B cell (primary cell): ENCODE data around the gene ADARB2. TPM values are rescaled to one million over a fixed set of nuclear protein-coding genes. Genes with fewer than 3 reads are reported as not detected.
A peak's percentile ranks its signal among the peaks of the same experiment; 100 is the strongest.
"Not testable (repeated sequence)": the region's sequence is repeated elsewhere in the genome, so short reads cannot be mapped to it uniquely, and the experiment has no call there.

Experiments used
- ATAC-seq: fragments of 200-7000 bp; cut with Tn5 transposase; one replicate; pipeline ENCODE4 v1.10.0; 2021; ENCODE audit warnings: low read depth, mild to moderate bottlenecking, moderate number of reproducible peaks, moderate library complexity
- CTCF ChIA-PET: fragments of 350-600 bp; sonication (Branson Sonifier 250); formaldehyde crosslinking; loops from one replicate; lab custom pipeline; 2021; ENCODE audit warnings: antibody characterized with exemption, inconsistent platforms; lab: Charles Lee
- POLR2A ChIA-PET: fragments of 350-600 bp; sonication (Branson Sonifier 250); formaldehyde crosslinking; loops from one replicate; lab custom pipeline; 2021; ENCODE audit warnings: antibody characterized with exemption; lab: Charles Lee
- DNase-seq: peaks from one replicate; pipeline ENCODE4 v3.0.0; 2013
- H2AFZ ChIP-seq: 2 replicates; pipeline ENCODE4 v1.6.1; 2012; ENCODE audit warnings: mild to moderate bottlenecking, low read depth, low read length; ENCODE audit not compliant: insufficient read depth, poor library complexity, severe bottlenecking
- H3K27ac ChIP-seq, 2 donors: 1 replicate in 1 of 2; 2 replicates in 1 of 2; pipeline ENCODE4 v1.5.1; 2012 to 2013; ENCODE audit warnings: low read length in 2 of 2, mild to moderate bottlenecking in 2 of 2, moderate library complexity in 1 of 2
- H3K27me3 ChIP-seq, 4 experiments: fragments of 200-600 bp in 1 of 4; sonication (generic) in 1 of 4; replicated peaks in 1 of 4; 1 replicate in 2 of 4; 2 replicates in 2 of 4; pipeline versions ENCODE4 v1.6.1 to v1.7.0; 2013 to 2016; ENCODE audit warnings: low read length in 3 of 4, mild to moderate bottlenecking in 2 of 4, mixed read lengths in 1 of 4, moderate library complexity in 1 of 4; ENCODE audit not compliant: insufficient read depth in 4 of 4, control insufficient read depth in 3 of 4; ENCODE audit errors: control extremely low read depth in 1 of 4
- H3K36me3 ChIP-seq, 2 experiments: replicated peaks in 1 of 2; 1 replicate in 1 of 2; 2 replicates in 1 of 2; pipeline versions ENCODE4 v1.6.1 to v1.7.1; 2013; ENCODE audit warnings: low read length in 1 of 2; ENCODE audit not compliant: insufficient read depth in 2 of 2, control insufficient read depth in 1 of 2; ENCODE audit errors: control extremely low read depth in 1 of 2, extremely low read depth in 1 of 2
- H3K4me1 ChIP-seq, 2 donors: fragments of 200-600 bp in 1 of 2; sonication (generic) in 1 of 2; 1 replicate in 1 of 2; 2 replicates in 1 of 2; pipeline versions ENCODE4 v1.5.1 to v1.6.1; 2013 to 2017; ENCODE audit warnings: low read length in 2 of 2; ENCODE audit not compliant: control insufficient read depth in 2 of 2, insufficient read depth in 2 of 2
- H3K4me2 ChIP-seq: replicated peaks from 2 replicates; pipeline ENCODE3; 2012; ENCODE audit warnings: mild to moderate bottlenecking, low read depth, low read length; ENCODE audit not compliant: poor library complexity, severe bottlenecking
- H3K4me3 ChIP-seq, 5 experiments: fragments of 200-600 bp in 1 of 5; sonication (generic) in 1 of 5; 1 replicate in 3 of 5; 2 replicates in 2 of 5; pipeline versions ENCODE4 v1.5.1 to v1.7.0; 2011 to 2016; ENCODE audit warnings: low read length in 4 of 5, mild to moderate bottlenecking in 4 of 5, low read depth in 2 of 5, control low read depth in 1 of 5, moderate library complexity in 1 of 5; ENCODE audit not compliant: insufficient read depth in 1 of 5; ENCODE audit errors: control extremely low read depth in 1 of 5, extremely low read depth in 1 of 5
- H3K79me2 ChIP-seq: fragments of 200-600 bp; sonication (generic); one replicate; pipeline ENCODE4 v1.6.0; 2016; ENCODE audit warnings: low read length; ENCODE audit not compliant: control insufficient read depth, insufficient read depth
- H3K9ac ChIP-seq: fragments of 200-600 bp; sonication (generic); 2 replicates; pipeline ENCODE4 v1.6.1; 2017; ENCODE audit warnings: mild to moderate bottlenecking, low read length, moderate library complexity
- H3K9me3 ChIP-seq, 3 donors: one replicate each; pipeline versions ENCODE4 v1.6.1 to v1.7.1; 2013; ENCODE audit warnings: low read length in 2 of 3; ENCODE audit not compliant: control insufficient read depth in 2 of 3, insufficient read depth in 1 of 3; ENCODE audit errors: control extremely low read depth in 1 of 3
- H4K20me1 ChIP-seq: 2 replicates; pipeline ENCODE4 v1.6.0; 2012; ENCODE audit warnings: mild to moderate bottlenecking, low read length; ENCODE audit not compliant: insufficient read depth, control insufficient read depth, poor library complexity, severe bottlenecking
- H3K27ac Mint-ChIP-seq: one replicate; pipeline ENCODE4 v1.8.0; 2021; ENCODE audit warnings: mixed read lengths
- H3K27me3 Mint-ChIP-seq: one replicate; pipeline ENCODE4 v1.8.0; 2021; ENCODE audit warnings: mixed read lengths
- H3K4me1 Mint-ChIP-seq: one replicate; pipeline ENCODE4 v1.8.0; 2021; ENCODE audit warnings: mixed read lengths
- H3K4me3 Mint-ChIP-seq: one replicate; pipeline ENCODE4 v1.8.0; 2021; ENCODE audit warnings: mixed read lengths
- H3K9me3 Mint-ChIP-seq: one replicate; pipeline ENCODE4 v1.8.0; 2022; ENCODE audit warnings: mixed read lengths; ENCODE audit not compliant: insufficient read depth
- EZH2 ChIP-seq: IDR thresholded peaks from 2 replicates; pipeline ENCODE4 v1.6.1; 2012; ENCODE audit warnings: borderline replicate concordance, low read depth, mild to moderate bottlenecking, moderate library complexity, low read length; ENCODE audit not compliant: insufficient read depth, poor library complexity, severe bottlenecking
- WGBS: methylation state at CpG from one replicate; pipeline ENCODE4 v1.1.5; 2013; ENCODE audit warnings: missing lambda C conversion rate; ENCODE audit not compliant: insufficient coverage; 5-methylcytosine and 5-hydroxymethylcytosine counted together
- intact Hi-C: fragments of 100-400 bp; cut with micrococcal nuclease; formaldehyde crosslinking; loops from one replicate; pipeline ENCODE4 v1.10.0; 2022
- polyA plus RNA-seq: library from polyadenylated mRNA; depleted of rRNA; stranded (reverse); fragments of >200 nt; gene quantifications from 2 replicates; pipeline ENCODE4 v1.2.3, GENCODE V29; 2012
- total RNA-seq, 2 donors: library from RNA; stranded (reverse); fragments of 120-200 nt in 1 of 2; gene quantifications; 1 replicate in 1 of 2; 2 replicates in 1 of 2; pipeline versions ENCODE4 v1.2.3 to v1.2.4, GENCODE V29; 2013 to 2022
- TF ChIP-seq, protein P1 (sequence below): fragments of 200-600 bp; IDR thresholded peaks from one replicate; pipeline ENCODE4 v1.8.0; 2022; ENCODE audit warnings: antibody characterized with exemption, mild to moderate bottlenecking

Gene ADARB2
- total and polyA plus RNA-seq, 2 donors (not counting 1 experiment from before 2014, with no cell fraction given): 0.13 to 0.96 TPM

DNA sequence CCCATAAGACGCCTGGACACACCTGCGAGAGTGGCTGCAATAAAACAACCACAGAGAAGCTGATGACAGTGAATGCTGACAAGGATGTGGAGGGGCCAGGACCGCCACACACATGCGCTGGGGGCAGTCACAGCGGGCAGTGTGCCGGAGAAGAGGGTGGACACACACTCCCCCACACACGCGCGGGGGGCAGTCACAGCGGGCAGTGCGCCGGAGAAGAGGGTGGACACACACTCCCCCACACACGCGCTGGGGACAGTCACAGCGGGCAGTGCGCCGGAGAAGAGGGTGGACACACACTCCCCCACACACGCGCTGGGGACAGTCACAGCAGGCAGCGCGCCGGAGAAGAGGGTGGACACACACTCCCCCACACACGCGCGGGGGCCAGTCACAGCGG is 273.4 kb downstream of the ADARB2 start:
- H3K79me2 ChIP-seq, H3K4me3 ChIP-seq, intact Hi-C loops, H4K20me1 ChIP-seq, H3K36me3 ChIP-seq, H3K9me3 Mint-ChIP-seq, H3K4me3 Mint-ChIP-seq, DNase-seq, H3K27me3 ChIP-seq, ATAC-seq, POLR2A ChIA-PET, H3K27ac Mint-ChIP-seq, H3K27ac ChIP-seq, H2AFZ ChIP-seq, H3K4me2 ChIP-seq, H3K9ac ChIP-seq: not testable (repeated sequence)
- Histone ChIP-seq H3K9me3 (peaks cover 0 to 12% (median 0%) of the 10 kb centered on the region in 3 donors), H3K4me1 (peaks cover 25 to 37% of the 10 kb centered on the region in 2 donors)
- 93% methylated on average over 3 of the region's 26 CpGs for WGBS
- CTCF ChIA-PET: interaction anchor here (0.9 kb wide), 1 partner anchor 41 kb away, joined by 3 read pairs; no protein-coding TSS in a partner anchor
- Mint-ChIP-seq H3K4me1 (peaks cover 46% of the 10 kb centered on the region), H3K27me3 (peaks cover 18% of the 10 kb centered on the region)

DNA sequence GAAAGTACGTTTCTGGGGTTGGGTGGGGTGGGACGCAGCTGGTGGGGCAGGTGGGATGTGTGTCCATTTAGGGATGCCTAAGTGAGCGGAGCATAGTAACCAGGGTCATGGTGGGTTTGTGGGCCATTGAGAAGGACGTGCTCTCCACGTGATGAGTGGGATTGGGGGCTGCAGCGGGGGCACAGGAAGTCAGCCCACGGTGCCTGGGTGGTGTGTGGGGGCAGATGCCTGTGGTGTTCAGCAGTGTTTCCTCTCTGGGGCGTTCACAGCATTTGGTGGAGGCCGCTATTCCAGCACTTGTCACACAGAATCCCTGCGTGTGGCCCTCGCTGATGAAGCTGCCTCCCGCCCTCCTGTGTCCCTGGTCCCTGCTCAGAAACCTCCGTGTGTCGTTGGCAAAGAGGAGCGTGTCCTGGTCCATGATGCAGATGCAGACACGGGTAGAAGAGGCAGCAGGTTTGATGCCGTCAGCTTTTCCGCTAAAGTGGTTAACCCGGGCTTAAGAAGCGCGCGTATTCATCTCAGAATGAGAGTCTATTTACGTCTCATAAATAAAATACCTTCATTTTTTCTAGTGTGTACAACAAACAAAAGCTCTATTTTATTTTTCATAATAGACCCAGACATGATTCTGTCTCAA is 274.2 kb downstream of the ADARB2 start:
- POLR2A ChIA-PET: no interaction called here

More for the DNA sequence above, 274.2 kb downstream of the ADARB2 start:
- H3K79me2 ChIP-seq: no peaks in the 10 kb centered on the region
- CTCF ChIA-PET: interaction anchor here (0.9 kb wide), 1 partner anchor 40 kb away, joined by 3 read pairs; no protein-coding TSS in a partner anchor
- peaks cover 0 to 5% (median 0%) of the 10 kb centered on the region in 4 experiments for H3K27me3 ChIP-seq
- no peak overlapping the region for H3K9ac ChIP-seq
- no peak overlapping the region for H2AFZ ChIP-seq
- DNase-seq: no peak
- H3K4me1 Mint-ChIP-seq: peaks cover 50% of the 10 kb centered on the region
- peaks cover 25 to 37% of the 10 kb centered on the region in 2 donors for H3K4me1 ChIP-seq
- H3K27ac ChIP-seq: no peak overlapping the region
- H3K27me3 Mint-ChIP-seq: peaks cover 18% of the 10 kb centered on the region
- peak overlapping the region; percentile 15 for H3K27ac Mint-ChIP-seq
- 57% methylated on average over 22 of the region's 23 CpGs for WGBS
- no peaks in the 10 kb centered on the region for H3K9me3 Mint-ChIP-seq
- no peak overlapping the region for H3K4me3 ChIP-seq
- no peak for ATAC-seq
- no peaks in the 10 kb centered on the region for H3K36me3 ChIP-seq
- H3K9me3 ChIP-seq: peaks cover 0 to 8% (median 0%) of the 10 kb centered on the region in 3 donors
- intact Hi-C loops: no loop called here
- H3K4me2 ChIP-seq: peak overlapping the region; percentile 32
- peak overlapping the region; percentile 10 for H3K4me3 Mint-ChIP-seq
- no peaks in the 10 kb centered on the region for H4K20me1 ChIP-seq
- TF ChIP-seq, protein P1, sequence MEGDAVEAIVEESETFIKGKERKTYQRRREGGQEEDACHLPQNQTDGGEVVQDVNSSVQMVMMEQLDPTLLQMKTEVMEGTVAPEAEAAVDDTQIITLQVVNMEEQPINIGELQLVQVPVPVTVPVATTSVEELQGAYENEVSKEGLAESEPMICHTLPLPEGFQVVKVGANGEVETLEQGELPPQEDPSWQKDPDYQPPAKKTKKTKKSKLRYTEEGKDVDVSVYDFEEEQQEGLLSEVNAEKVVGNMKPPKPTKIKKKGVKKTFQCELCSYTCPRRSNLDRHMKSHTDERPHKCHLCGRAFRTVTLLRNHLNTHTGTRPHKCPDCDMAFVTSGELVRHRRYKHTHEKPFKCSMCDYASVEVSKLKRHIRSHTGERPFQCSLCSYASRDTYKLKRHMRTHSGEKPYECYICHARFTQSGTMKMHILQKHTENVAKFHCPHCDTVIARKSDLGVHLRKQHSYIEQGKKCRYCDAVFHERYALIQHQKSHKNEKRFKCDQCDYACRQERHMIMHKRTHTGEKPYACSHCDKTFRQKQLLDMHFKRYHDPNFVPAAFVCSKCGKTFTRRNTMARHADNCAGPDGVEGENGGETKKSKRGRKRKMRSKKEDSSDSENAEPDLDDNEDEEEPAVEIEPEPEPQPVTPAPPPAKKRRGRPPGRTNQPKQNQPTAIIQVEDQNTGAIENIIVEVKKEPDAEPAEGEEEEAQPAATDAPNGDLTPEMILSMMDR: no peak
- no peak for TF ChIP-seq EZH2
